Choroid plexus epithelial cell (primary cell): ENCODE data around the gene LYVE1.

Experiments
- DNase-seq: peaks from one replicate; pipeline ENCODE4 v3.0.0-alpha.2; 2010; ENCODE audit warnings: low read depth
- H3K4me3 ChIP-seq: 2 replicates; pipeline ENCODE4 v1.5.1; 2011; ENCODE audit warnings: low read depth, mild to moderate bottlenecking, control low read depth, low read length, moderate library complexity
- CTCF ChIP-seq: conservative IDR thresholded peaks from 2 replicates; pipeline ENCODE4 v1.5.1; 2011; ENCODE audit warnings: low read depth, mild to moderate bottlenecking, control low read depth, inconsistent platforms, low read length, moderate library complexity

The LYVE1 gene

GRCh38 chr11:10544491-10545465, 23.7 kb downstream of the LYVE1 start:
- no peak overlapping the region for H3K4me3 ChIP-seq
- TF ChIP-seq CTCF = no peak
- no peak for DNase-seq

GRCh38 chr11:10543782-10544181, 24.7 kb downstream of the LYVE1 start:
- no peak for TF ChIP-seq CTCF
- no peak for DNase-seq
- H3K4me3 ChIP-seq = no peak overlapping the region

GRCh38 chr11:10542776-10543175, 25.7 kb downstream of the LYVE1 start:
- DNase-seq = no peak
- no peak for TF ChIP-seq CTCF
- no peak overlapping the region for H3K4me3 ChIP-seq

GRCh38 chr11:10541561-10541930, 26.9 kb downstream of the LYVE1 start:
- no peak for DNase-seq
- peak overlapping the region; percentile 89 for H3K4me3 ChIP-seq
- no peak for TF ChIP-seq CTCF

- peak; percentile 77 for TF ChIP-seq CTCF
- peak; percentile 92 for DNase-seq
- H3K4me3 ChIP-seq = peak within 1 kb of the TSS; percentile 89
Measured at GRCh38 chr11:10540915-10541560, 27.4 kb downstream of the LYVE1 start, which contains the start of gene RNF141. TSS of gene RNF141 (minus strand) at chr11:10541187. CDS start at chr11:10534158, 7,029 bp downstream.

- DNase-seq = peak; percentile 50
- peak overlapping the region; percentile 89 for H3K4me3 ChIP-seq
- no peak for TF ChIP-seq CTCF
Measured at GRCh38 chr11:10540546-10540914, 27.9 kb downstream of the LYVE1 start.

GRCh38 chr11:10539339-10539738, 29.1 kb downstream of the LYVE1 start:
- TF ChIP-seq CTCF = no peak
- H3K4me3 ChIP-seq = no peak overlapping the region
- no peak for DNase-seq
